ENCODE results near the gene POLN.

POLN gene

GRCh38 chr4:2136726-2137125 lies 105.2 kb downstream of the POLN start:
- TF ChIP-seq, protein P1, sequence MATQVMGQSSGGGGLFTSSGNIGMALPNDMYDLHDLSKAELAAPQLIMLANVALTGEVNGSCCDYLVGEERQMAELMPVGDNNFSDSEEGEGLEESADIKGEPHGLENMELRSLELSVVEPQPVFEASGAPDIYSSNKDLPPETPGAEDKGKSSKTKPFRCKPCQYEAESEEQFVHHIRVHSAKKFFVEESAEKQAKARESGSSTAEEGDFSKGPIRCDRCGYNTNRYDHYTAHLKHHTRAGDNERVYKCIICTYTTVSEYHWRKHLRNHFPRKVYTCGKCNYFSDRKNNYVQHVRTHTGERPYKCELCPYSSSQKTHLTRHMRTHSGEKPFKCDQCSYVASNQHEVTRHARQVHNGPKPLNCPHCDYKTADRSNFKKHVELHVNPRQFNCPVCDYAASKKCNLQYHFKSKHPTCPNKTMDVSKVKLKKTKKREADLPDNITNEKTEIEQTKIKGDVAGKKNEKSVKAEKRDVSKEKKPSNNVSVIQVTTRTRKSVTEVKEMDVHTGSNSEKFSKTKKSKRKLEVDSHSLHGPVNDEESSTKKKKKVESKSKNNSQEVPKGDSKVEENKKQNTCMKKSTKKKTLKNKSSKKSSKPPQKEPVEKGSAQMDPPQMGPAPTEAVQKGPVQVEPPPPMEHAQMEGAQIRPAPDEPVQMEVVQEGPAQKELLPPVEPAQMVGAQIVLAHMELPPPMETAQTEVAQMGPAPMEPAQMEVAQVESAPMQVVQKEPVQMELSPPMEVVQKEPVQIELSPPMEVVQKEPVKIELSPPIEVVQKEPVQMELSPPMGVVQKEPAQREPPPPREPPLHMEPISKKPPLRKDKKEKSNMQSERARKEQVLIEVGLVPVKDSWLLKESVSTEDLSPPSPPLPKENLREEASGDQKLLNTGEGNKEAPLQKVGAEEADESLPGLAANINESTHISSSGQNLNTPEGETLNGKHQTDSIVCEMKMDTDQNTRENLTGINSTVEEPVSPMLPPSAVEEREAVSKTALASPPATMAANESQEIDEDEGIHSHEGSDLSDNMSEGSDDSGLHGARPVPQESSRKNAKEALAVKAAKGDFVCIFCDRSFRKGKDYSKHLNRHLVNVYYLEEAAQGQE (IDR thresholded peaks at IDR 0.05; ENCODE audit: insufficient read depth in 1 of 2, low read depth in 2 of 2, low read length in 2 of 2): no peak
- TF ChIP-seq POLR2AphosphoS5 (IDR thresholded peaks at IDR 0.05; ENCODE audit: low read depth, low read length) (no peak), TAF1 (IDR thresholded peaks at IDR 0.05; ENCODE audit: borderline replicate concordance, insufficient read depth, low read length) (no peak), FOXP2 (optimal IDR thresholded peaks at IDR 0.05; ENCODE audit: borderline replicate concordance, extremely low read depth, extremely low read length, insufficient read depth) (no peak), SIN3A (IDR thresholded peaks at IDR 0.05; ENCODE audit: borderline replicate concordance, insufficient read depth, low read length) (no peak)

DNA sequence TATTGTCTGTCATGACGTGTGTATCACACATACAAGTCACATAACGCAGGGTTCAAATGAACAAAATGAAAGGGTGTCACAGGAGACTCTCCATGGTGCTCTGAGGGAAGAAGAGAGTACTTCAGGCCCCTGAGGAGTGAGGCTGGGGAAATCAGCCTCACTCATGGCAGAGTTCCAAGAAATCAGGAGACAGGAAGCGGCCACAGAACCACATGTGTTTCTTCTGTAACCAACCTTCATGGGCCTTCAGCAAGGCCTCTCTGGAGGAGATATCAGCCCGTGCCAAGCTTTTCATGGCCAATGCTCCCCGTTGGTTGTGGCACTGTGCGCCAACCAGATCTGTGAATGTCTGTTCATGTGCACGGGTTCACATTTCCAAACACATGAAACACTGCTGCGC lies 106.8 kb downstream of the POLN start:
- TF ChIP-seq FOXP2 (optimal IDR thresholded peaks at IDR 0.05; ENCODE audit: borderline replicate concordance, extremely low read depth, extremely low read length, insufficient read depth): no peak
- no peak for TF ChIP-seq TAF1 (IDR thresholded peaks at IDR 0.05; ENCODE audit: borderline replicate concordance, insufficient read depth, low read length)
- TF ChIP-seq SIN3A (IDR thresholded peaks at IDR 0.05; ENCODE audit: borderline replicate concordance, insufficient read depth, low read length): no peak
- TF ChIP-seq, protein P1 (IDR thresholded peaks at IDR 0.05; ENCODE audit: insufficient read depth in 1 of 2, low read depth in 2 of 2, low read length in 2 of 2): peak in 1 of 2 experiments; percentile 16; a peak in 1 of 4 replicates

- TF ChIP-seq FOXP2 (optimal IDR thresholded peaks at IDR 0.05; ENCODE audit: borderline replicate concordance, extremely low read depth, extremely low read length, insufficient read depth) (no peak), TAF1 (IDR thresholded peaks at IDR 0.05; ENCODE audit: borderline replicate concordance, insufficient read depth, low read length) (no peak), SIN3A (IDR thresholded peaks at IDR 0.05; ENCODE audit: borderline replicate concordance, insufficient read depth, low read length) (no peak), POLR2AphosphoS5 (IDR thresholded peaks at IDR 0.05; ENCODE audit: low read depth, low read length) (no peak)
- TF ChIP-seq, protein P1 (IDR thresholded peaks at IDR 0.05; ENCODE audit: insufficient read depth in 1 of 2, low read depth in 2 of 2, low read length in 2 of 2): no peak
Observed at GRCh38 chr4:2132438-2132837, 109.5 kb downstream of the POLN start.

- TF ChIP-seq FOXP2 (optimal IDR thresholded peaks at IDR 0.05; ENCODE audit: borderline replicate concordance, extremely low read depth, extremely low read length, insufficient read depth) (no peak), TAF1 (IDR thresholded peaks at IDR 0.05; ENCODE audit: borderline replicate concordance, insufficient read depth, low read length) (no peak), POLR2AphosphoS5 (IDR thresholded peaks at IDR 0.05; ENCODE audit: low read depth, low read length) (no peak), SIN3A (IDR thresholded peaks at IDR 0.05; ENCODE audit: borderline replicate concordance, insufficient read depth, low read length) (no peak)
- TF ChIP-seq, protein P1 (IDR thresholded peaks at IDR 0.05; ENCODE audit: insufficient read depth in 1 of 2, low read depth in 2 of 2, low read length in 2 of 2): no peak
Observed at GRCh38 chr4:2127609-2128332, 114.2 kb downstream of the POLN start.
